ENCODE data around the gene TRAPPC1. TPM values are rescaled to one million over a fixed set of nuclear protein-coding genes. Genes with fewer than 3 reads are reported as not detected.

TRAPPC1 gene
- total and polyA plus RNA-seq, 4 donors: 15.9 to 96.9 (median 57.2) TPM

DNA sequence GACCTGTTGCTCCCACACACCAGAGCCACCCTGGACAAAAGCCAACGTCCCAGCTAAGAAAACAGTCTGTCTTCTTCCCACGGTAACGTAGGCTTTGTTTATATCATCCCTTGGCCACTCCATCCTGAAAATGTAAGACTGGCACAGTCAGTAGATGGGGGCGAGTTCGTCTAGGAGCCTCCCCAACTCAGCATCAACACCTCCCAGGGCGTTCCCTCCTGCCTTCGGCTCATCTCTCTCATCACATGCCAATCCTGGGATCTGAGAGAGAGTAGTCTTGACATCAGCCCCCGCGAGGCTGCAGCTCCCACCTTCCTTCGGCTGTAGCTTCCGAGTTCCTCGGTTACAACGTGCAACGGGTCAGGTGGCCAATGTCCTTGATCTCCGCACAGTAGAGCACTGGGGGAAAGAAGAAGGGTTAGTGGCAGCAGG, 16.6 kb downstream of the TRAPPC1 start:
- TF ChIP-seq ATF3 (IDR thresholded peaks at IDR 0.05): no peak
- no peak for TF ChIP-seq TAF1 (conservative IDR thresholded peaks at IDR 0.05)
- TF ChIP-seq HNF4A (conservative IDR thresholded peaks at IDR 0.05): no peak
- TF ChIP-seq RXRA (IDR thresholded peaks at IDR 0.05): no peak
- TF ChIP-seq EGR1 (IDR thresholded peaks at IDR 0.05; ENCODE audit: low read depth in 2 of 2): no peak
- no peak for TF ChIP-seq RAD21 (IDR thresholded peaks at IDR 0.05)
- no peak for TF ChIP-seq SP1 (IDR thresholded peaks at IDR 0.05)
- TF ChIP-seq FOXA2 (IDR thresholded peaks at IDR 0.05): no peak
- TF ChIP-seq CTCF (IDR thresholded peaks at IDR 0.05; ENCODE audit: low read depth, low read length, missing input control): no peak
- TF ChIP-seq NR2F2 (IDR thresholded peaks at IDR 0.05): no peak
- TF ChIP-seq GABPA (IDR thresholded peaks at IDR 0.05 in 1 of 2, conservative IDR thresholded peaks at IDR 0.05 in 1 of 2): no peak
- TF ChIP-seq YY1 (IDR thresholded peaks at IDR 0.05): no peak
- TF ChIP-seq JUND (IDR thresholded peaks at IDR 0.05): no peak
- Histone ChIP-seq H3K36me3 (ENCODE audit: control insufficient read depth in 4 of 4, insufficient read depth in 3 of 4, low read depth in 1 of 4, low read length in 3 of 4) (peaks cover 0 to 6% (median under 1%) of the 10 kb centered on the region in 4 donors), H3K9ac (ENCODE audit: low read depth in 1 of 2, low read length in 2 of 2) (no peak overlapping the region), H3K27me3 (ENCODE audit: control insufficient read depth in 4 of 4, insufficient read depth in 4 of 4, low read length in 3 of 4) (no peaks in the 10 kb centered on the region), H3K4me3 (ENCODE audit: low read depth in 1 of 3, low read length in 3 of 3) (peak overlapping the region; percentile 1 to 77 (median 52)), H3K27ac (ENCODE audit: low read depth in 1 of 2, low read length in 2 of 2) (peak overlapping the region; percentile 61 to 79), H3K4me1 (ENCODE audit: control insufficient read depth in 4 of 4, insufficient read depth in 4 of 4, low read length in 3 of 4) (peaks cover 6 to 12% (median 9%) of the 10 kb centered on the region in 4 donors), H3K9me3 (ENCODE audit: control insufficient read depth in 4 of 4, low read length in 3 of 4) (no peaks in the 10 kb centered on the region)
- 17% methylated on average over 15 of the region's 15 CpGs for WGBS
- no peak for DNase-seq (ENCODE audit: low spot score)

GRCh38 chr17:7912927-7913524, 18.7 kb downstream of the TRAPPC1 start:
- Histone ChIP-seq H3K36me3 (ENCODE audit: control insufficient read depth in 4 of 4, insufficient read depth in 3 of 4, low read depth in 1 of 4, low read length in 3 of 4) (peaks cover 0 to 10% (median 2%) of the 10 kb centered on the region in 4 donors), H3K4me3 (ENCODE audit: low read depth in 1 of 3, low read length in 3 of 3) (no peak overlapping the region), H3K9me3 (ENCODE audit: control insufficient read depth in 4 of 4, low read length in 3 of 4) (no peaks in the 10 kb centered on the region), H3K27ac (ENCODE audit: low read depth in 1 of 2, low read length in 2 of 2) (no peak overlapping the region), H3K27me3 (ENCODE audit: control insufficient read depth in 4 of 4, insufficient read depth in 4 of 4, low read length in 3 of 4) (no peaks in the 10 kb centered on the region), H3K4me1 (ENCODE audit: control insufficient read depth in 4 of 4, insufficient read depth in 4 of 4, low read length in 3 of 4) (peaks cover 6 to 12% (median 9%) of the 10 kb centered on the region in 4 donors), H3K9ac (ENCODE audit: low read depth in 1 of 2, low read length in 2 of 2) (no peak overlapping the region)
- no peak for TF ChIP-seq FOXA2 (IDR thresholded peaks at IDR 0.05)
- TF ChIP-seq, protein P1, sequence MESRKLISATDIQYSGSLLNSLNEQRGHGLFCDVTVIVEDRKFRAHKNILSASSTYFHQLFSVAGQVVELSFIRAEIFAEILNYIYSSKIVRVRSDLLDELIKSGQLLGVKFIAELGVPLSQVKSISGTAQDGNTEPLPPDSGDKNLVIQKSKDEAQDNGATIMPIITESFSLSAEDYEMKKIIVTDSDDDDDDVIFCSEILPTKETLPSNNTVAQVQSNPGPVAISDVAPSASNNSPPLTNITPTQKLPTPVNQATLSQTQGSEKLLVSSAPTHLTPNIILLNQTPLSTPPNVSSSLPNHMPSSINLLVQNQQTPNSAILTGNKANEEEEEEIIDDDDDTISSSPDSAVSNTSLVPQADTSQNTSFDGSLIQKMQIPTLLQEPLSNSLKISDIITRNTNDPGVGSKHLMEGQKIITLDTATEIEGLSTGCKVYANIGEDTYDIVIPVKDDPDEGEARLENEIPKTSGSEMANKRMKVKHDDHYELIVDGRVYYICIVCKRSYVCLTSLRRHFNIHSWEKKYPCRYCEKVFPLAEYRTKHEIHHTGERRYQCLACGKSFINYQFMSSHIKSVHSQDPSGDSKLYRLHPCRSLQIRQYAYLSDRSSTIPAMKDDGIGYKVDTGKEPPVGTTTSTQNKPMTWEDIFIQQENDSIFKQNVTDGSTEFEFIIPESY (IDR thresholded peaks at IDR 0.05): no peak
- no peak for TF ChIP-seq REST (IDR thresholded peaks at IDR 0.05)
- no peak for TF ChIP-seq EGR1 (IDR thresholded peaks at IDR 0.05; ENCODE audit: low read depth in 2 of 2)
- no peak for TF ChIP-seq GABPA (IDR thresholded peaks at IDR 0.05 in 1 of 2, conservative IDR thresholded peaks at IDR 0.05 in 1 of 2)
- peak; percentile 48 for TF ChIP-seq NR2F2 (IDR thresholded peaks at IDR 0.05)
- TF ChIP-seq, protein P2, sequence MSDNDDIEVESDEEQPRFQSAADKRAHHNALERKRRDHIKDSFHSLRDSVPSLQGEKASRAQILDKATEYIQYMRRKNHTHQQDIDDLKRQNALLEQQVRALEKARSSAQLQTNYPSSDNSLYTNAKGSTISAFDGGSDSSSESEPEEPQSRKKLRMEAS (IDR thresholded peaks at IDR 0.05): no peak
- TF ChIP-seq CTCF (IDR thresholded peaks at IDR 0.05; ENCODE audit: low read depth, low read length, missing input control): peak; percentile 80
- TF ChIP-seq SP1 (IDR thresholded peaks at IDR 0.05): no peak
- TF ChIP-seq TAF1 (conservative IDR thresholded peaks at IDR 0.05): no peak
- no peak for TF ChIP-seq JUND (IDR thresholded peaks at IDR 0.05)
- TF ChIP-seq HNF4A (conservative IDR thresholded peaks at IDR 0.05): peak in 1 of 2 donors; percentile 14
- TF ChIP-seq YY1 (IDR thresholded peaks at IDR 0.05): no peak
- TF ChIP-seq ATF3 (IDR thresholded peaks at IDR 0.05): no peak
- TF ChIP-seq HNF4G (IDR thresholded peaks at IDR 0.05): no peak
- peak; percentile 9 to 52 for TF ChIP-seq RXRA (IDR thresholded peaks at IDR 0.05)
- peak; percentile 94 to 95 for TF ChIP-seq RAD21 (IDR thresholded peaks at IDR 0.05)
- no peak for TF ChIP-seq FOXA1 (IDR thresholded peaks at IDR 0.05)
- no peak for DNase-seq (ENCODE audit: low spot score)
- 45% methylated on average over 3 of the region's 3 CpGs for WGBS
